Right lobe of liver (tissue), 6 donors: ENCODE data around the gene RHEX. TPM values are rescaled to one million over a fixed set of nuclear protein-coding genes. Genes with fewer than 3 reads are reported as not detected.

ENCODE experiments used
- ATAC-seq, 4 donors: fragments of 200-7000 bp; cut with Tn5 transposase; one replicate each; pipeline ENCODE4 v1.9.1; 2020; ENCODE audit warnings: mild to moderate bottlenecking in 4 of 4, moderate library complexity in 4 of 4
- DNase-seq, 3 donors: peaks; one replicate each; pipeline ENCODE4 v3.0.0-alpha.2; 2020
- H3K27ac ChIP-seq, 3 donors: fragments of 200-600 bp; one replicate each; pipeline ENCODE4 v1.8.0; 2022
- H3K27me3 ChIP-seq, 2 donors: fragments of 200-600 bp; one replicate each; pipeline ENCODE4 v1.8.0; 2022
- H3K36me3 ChIP-seq, 4 donors: fragments of 200-600 bp; sonication (generic) in 1 of 4; one replicate each; pipeline versions ENCODE4 v1.5.1 to v1.8.0; 2017 to 2022; ENCODE audit warnings: control low read depth in 1 of 4
- H3K4me1 ChIP-seq, 4 donors: fragments of 200-600 bp; sonication (generic) in 1 of 4; one replicate each; pipeline versions ENCODE4 v1.5.1 to v1.8.0; 2017 to 2022; ENCODE audit warnings: control low read depth in 1 of 4
- H3K4me3 ChIP-seq, 3 donors: fragments of 200-600 bp; one replicate each; pipeline ENCODE4 v1.8.0; 2022
- H3K9me3 ChIP-seq, 4 donors: fragments of 200-600 bp; sonication (generic) in 1 of 4; one replicate each; pipeline versions ENCODE4 v1.5.1 to v1.8.0; 2017 to 2022; ENCODE audit warnings: control low read depth in 1 of 4
- CTCF ChIP-seq, 4 donors: fragments of 200-600 bp in 3 of 4; fragments of 450-650 bp in 1 of 4; IDR thresholded peaks; one replicate each; pipeline versions ENCODE4 v1.5.1 to v1.8.0; 2016 to 2022; ENCODE audit warnings: antibody characterized with exemption in 4 of 4, mild to moderate bottlenecking in 2 of 4
- POLR2A ChIP-seq: fragments of 450-650 bp; IDR thresholded peaks from one replicate; pipeline ENCODE4 v1.6.1; 2017; ENCODE audit warnings: antibody characterized with exemption, mild to moderate bottlenecking
- WGBS: methylation state at CpG from one replicate; pipeline ENCODE4 v1.1.6; 2018; ENCODE audit warnings: low coverage, low lambda C conversion rate; ENCODE audit not compliant: insufficient coverage; ENCODE audit errors: missing lambda C conversion rate; 5-methylcytosine and 5-hydroxymethylcytosine counted together
- intact Hi-C, 2 donors: fragments of 100-400 bp; cut with DNase I; formaldehyde crosslinking; loops; one replicate each; pipeline versions ENCODE4 v1.11.2 to v1.14.1; 2022
- total RNA-seq, 6 experiments: library from RNA; depleted of rRNA in 2 of 6; stranded (reverse); fragments of >200 nt in 2 of 6; fragmentation: NEBNext Ultra II Directional in 3 of 6; extraction: Animal tissue kit (Norgen Biotek cat#: 25700) in 3 of 6; gene quantifications; one replicate each; pipeline versions ENCODE4 v1.1.0 to v1.2.4, GENCODE V29; 2016 to 2023
- donor health status: DM: no; HTN: yes; CAD: no.
- donor health status: DM: no; HTN: no; CAD: no.
- donor health status: DM: no; HTN: no; CAD: no.
- donor health status: DM: no; HTN: yes; CAD: no.
- donor health status: DM: no; HTN: yes; CAD: no.

The RHEX gene
- total RNA-seq, 6 experiments from 2014 or later: 0.18 to 0.57 (median 0.26) TPM; not detected in 1

- intact Hi-C loops: no loop called here
- Histone ChIP-seq H3K9me3 (no peaks in the 10 kb centered on the region), H3K27me3 (no peaks in the 10 kb centered on the region), H3K4me1 (peaks cover 0 to 4% (median 0%) of the 10 kb centered on the region in 4 donors), H3K4me3 (no peak overlapping the region), H3K27ac (no peak overlapping the region), H3K36me3 (no peaks in the 10 kb centered on the region)
- WGBS: 97% methylated on average over 3 of the region's 3 CpGs
- DNase-seq (no peak), ATAC-seq (no peak)
- no peak for TF ChIP-seq POLR2A
- no peak for TF ChIP-seq CTCF (IDR thresholded peaks at IDR 0.05)
Observed at GRCh38 chr1:206087091-206087490, 34.1 kb downstream of the RHEX start.

DNA sequence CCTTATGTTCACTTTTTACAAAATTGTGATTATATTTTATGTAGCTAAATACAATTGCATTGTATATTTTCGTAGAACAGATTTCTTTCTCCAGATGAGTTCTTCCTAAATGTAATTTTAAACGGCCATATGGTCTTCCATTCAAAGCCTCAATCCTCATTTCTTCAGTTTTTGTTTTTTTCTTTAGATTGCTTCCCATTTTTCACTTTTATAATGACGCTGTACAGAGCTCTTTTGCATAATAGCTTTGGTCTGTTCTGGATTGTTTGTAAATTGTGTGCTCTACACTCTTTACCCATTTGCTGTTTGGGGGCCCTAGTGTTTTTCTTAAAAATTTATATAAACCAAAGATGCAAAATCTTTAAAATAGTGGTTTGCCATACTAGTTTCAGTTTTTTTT, 36.4 kb downstream of the RHEX start:
- no peak for DNase-seq
- Histone ChIP-seq H3K27me3 (no peaks in the 10 kb centered on the region), H3K9me3 (no peaks in the 10 kb centered on the region), H3K4me1 (no peaks in the 10 kb centered on the region), H3K4me3 (no peak overlapping the region), H3K36me3 (no peaks in the 10 kb centered on the region), H3K27ac (no peak overlapping the region)
- intact Hi-C loops: no loop called here
- WGBS: 54% methylated on average over 3 of the region's 3 CpGs
- ATAC-seq: no peak
- no peak for TF ChIP-seq POLR2A

- WGBS: 47% methylated on average over 5 of the region's 7 CpGs
- DNase-seq (no peak), ATAC-seq (no peak)
- no peaks in the 10 kb centered on the region for H3K9me3 ChIP-seq
- H3K36me3 ChIP-seq: no peaks in the 10 kb centered on the region
- no peak overlapping the region for H3K4me3 ChIP-seq
- no peak for TF ChIP-seq CTCF (IDR thresholded peaks at IDR 0.05)
- no peak overlapping the region for H3K27ac ChIP-seq
- intact Hi-C loops: no loop called here
- H3K4me1 ChIP-seq: no peaks in the 10 kb centered on the region
- H3K27me3 ChIP-seq: no peaks in the 10 kb centered on the region
Observed at GRCh38 chr1:206094024-206094423, 41.1 kb downstream of the RHEX start.

DNA sequence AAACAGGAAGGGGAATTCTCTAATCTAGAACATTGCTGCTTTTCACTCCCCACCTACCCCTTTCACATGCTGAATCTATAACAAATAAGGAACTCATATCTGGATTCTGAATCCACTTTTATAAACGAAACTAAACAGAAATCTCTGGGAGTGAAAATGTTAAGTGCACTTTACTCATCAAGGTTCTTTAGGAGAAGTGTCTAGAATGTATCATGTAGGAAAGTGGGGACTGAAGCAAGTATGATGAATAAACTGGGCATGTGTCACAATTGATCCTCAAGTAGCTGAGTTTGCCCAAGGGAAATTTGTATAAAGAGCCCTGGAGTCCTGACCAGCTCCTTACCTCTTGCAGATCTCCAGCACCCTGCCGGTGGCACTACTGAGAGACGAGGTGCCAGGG, 44.4 kb downstream of the RHEX start:
- no peaks in the 10 kb centered on the region for H3K36me3 ChIP-seq
- H3K9me3 ChIP-seq: no peaks in the 10 kb centered on the region
- H3K4me3 ChIP-seq: no peak overlapping the region
- TF ChIP-seq POLR2A: no peak
- no peak for TF ChIP-seq CTCF (IDR thresholded peaks at IDR 0.05)
- WGBS: 68% methylated on average over 2 of the region's 3 CpGs
- intact Hi-C loops: no loop called here
- DNase-seq (no peak), ATAC-seq (no peak)
- no peak overlapping the region for H3K27ac ChIP-seq
- no peaks in the 10 kb centered on the region for H3K4me1 ChIP-seq
- H3K27me3 ChIP-seq: no peaks in the 10 kb centered on the region

DNA sequence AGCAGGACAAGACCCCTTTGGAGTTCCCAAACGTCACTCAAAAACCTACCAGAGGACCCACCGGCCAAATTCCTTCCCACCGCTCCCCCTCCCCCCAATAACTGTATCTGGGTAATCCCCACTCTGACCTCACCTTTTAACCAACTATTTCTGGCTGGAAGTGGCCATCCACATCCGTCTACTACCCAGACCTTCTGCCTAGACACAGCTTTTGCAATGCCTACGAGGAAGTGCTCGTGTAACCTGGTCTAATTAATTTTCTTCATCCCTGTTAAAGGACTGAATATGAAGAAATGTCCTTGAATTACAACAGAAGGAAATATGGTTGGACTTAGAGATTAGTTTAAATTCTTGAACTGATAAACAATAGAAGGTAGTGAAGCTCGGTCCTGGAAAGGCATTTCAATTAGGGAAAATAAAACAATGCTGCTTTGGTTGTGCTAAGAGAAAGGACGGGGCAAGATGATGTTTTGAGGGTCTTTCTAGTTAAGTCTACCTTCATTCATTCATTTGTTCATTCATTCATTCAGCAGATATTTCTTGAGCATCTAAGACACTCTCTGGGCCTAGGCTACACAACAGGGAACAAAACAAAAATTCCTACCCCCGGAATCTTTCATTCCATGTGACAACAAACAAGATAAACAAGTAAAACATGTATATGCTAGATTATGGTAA, 45.4 kb downstream of the RHEX start:
- H3K4me1 ChIP-seq: no peaks in the 10 kb centered on the region
- WGBS: 68% methylated on average over 9 of the region's 9 CpGs
- no peak for DNase-seq
- no peaks in the 10 kb centered on the region for H3K36me3 ChIP-seq
- TF ChIP-seq POLR2A (no peak), CTCF (IDR thresholded peaks at IDR 0.05) (no peak)
- H3K4me3 ChIP-seq: no peak overlapping the region
- intact Hi-C loops: no loop called here
- H3K9me3 ChIP-seq: no peaks in the 10 kb centered on the region
- H3K27ac ChIP-seq: no peak overlapping the region
- no peaks in the 10 kb centered on the region for H3K27me3 ChIP-seq
- ATAC-seq: no peak
